Cardiac muscle cell (in vitro differentiated cells and primary cell): ENCODE measurements around the gene CD3D. TPM values are rescaled to one million over a fixed set of nuclear protein-coding genes. Genes with fewer than 3 reads are reported as not detected.

Source experiments
- DNase-seq, 2 donors: peaks; one replicate each; pipeline versions ENCODE4 v3.0.0 to v3.0.0-alpha.2; 2010 to 2017; ENCODE audit warnings: low read depth in 1 of 2, low spot score in 1 of 2
- H3K27ac ChIP-seq: fragments of 200-600 bp; sonication (generic); 2 replicates; pipeline ENCODE4 v1.5.1; 2016
- H3K27me3 ChIP-seq: fragments of 200-600 bp; sonication (generic); 2 replicates; pipeline ENCODE4 v1.6.0; 2016; ENCODE audit warnings: control low read depth
- H3K36me3 ChIP-seq: fragments of 200-600 bp; sonication (generic); 2 replicates; pipeline ENCODE4 v1.5.1; 2016; ENCODE audit warnings: control low read depth
- H3K4me1 ChIP-seq: fragments of 200-600 bp; sonication (generic); 2 replicates; pipeline ENCODE4 v1.8.1; 2017; ENCODE audit warnings: low read depth, mild to moderate bottlenecking, mixed run types
- H3K4me3 ChIP-seq: fragments of 200-600 bp; sonication (generic); 2 replicates; pipeline ENCODE4 v1.5.1; 2016; ENCODE audit warnings: mild to moderate bottlenecking
- H3K9me3 ChIP-seq: fragments of 200-600 bp; sonication (generic); 2 replicates; pipeline ENCODE4 v1.5.1; 2017; ENCODE audit warnings: low read depth, mild to moderate bottlenecking, control low read depth
- CTCF ChIP-seq: IDR thresholded peaks from 2 replicates; pipeline ENCODE4 v1.5.1; 2012; ENCODE audit warnings: low read depth, mild to moderate bottlenecking, low read length
- polyA plus RNA-seq: library from polyadenylated mRNA; unstranded; fragments of >200 nt; fragmentation: Nextera tagmentation; extraction: Ambion mirVana; gene quantifications from 2 replicates; pipeline ENCODE4 v1.2.1, GENCODE V29; 2016
- total RNA-seq: library from RNA; depleted of rRNA; stranded (reverse); fragments of >200 nt; gene quantifications from 2 replicates; pipeline ENCODE4 v1.2.3, GENCODE V29; 2016

The CD3D gene
- total and polyA plus RNA-seq, 2 experiments from 2014 or later: not detected

GRCh38 chr11:118290923-118291322, 51.6 kb downstream of the CD3D start:
- peaks cover 53% of the 10 kb centered on the region for H3K27me3 ChIP-seq
- no peaks in the 10 kb centered on the region for H3K9me3 ChIP-seq
- peak; percentile 28 for TF ChIP-seq CTCF
- no peaks in the 10 kb centered on the region for H3K4me1 ChIP-seq
- no peak overlapping the region for H3K4me3 ChIP-seq
- H3K27ac ChIP-seq: no peak overlapping the region
- peak; percentile 19 to 31 for DNase-seq
- H3K36me3 ChIP-seq: no peaks in the 10 kb centered on the region

- no peak overlapping the region for H3K4me3 ChIP-seq
- no peaks in the 10 kb centered on the region for H3K4me1 ChIP-seq
- H3K27ac ChIP-seq: no peak overlapping the region
- no peak for DNase-seq
- H3K27me3 ChIP-seq: peaks cover 50% of the 10 kb centered on the region
- no peak for TF ChIP-seq CTCF
- no peaks in the 10 kb centered on the region for H3K36me3 ChIP-seq
- H3K9me3 ChIP-seq: no peaks in the 10 kb centered on the region
Measured at GRCh38 chr11:118289401-118289800, 53.1 kb downstream of the CD3D start.

Other genes starting within 250 kb of the CD3D start
- gene SCN4B, start 189.9 kb downstream of the CD3D start, total RNA-seq: 0.11 and 0.21 TPM in 2 replicates
- 0.39 TPM in 1 of 2 replicates, not detected in the other for gene SCN4B, start 189.9 kb downstream of the CD3D start, polyA plus RNA-seq
- gene SCN2B, start 166.1 kb downstream of the CD3D start, total RNA-seq: 1.5 and 2.5 TPM in 2 replicates
- gene SCN2B, start 166.1 kb downstream of the CD3D start, polyA plus RNA-seq: 0.87 and 2.2 TPM in 2 replicates
- gene JAML, start 117.7 kb downstream of the CD3D start, total RNA-seq: not detected in 2 replicates
- not detected in 2 replicates for gene JAML, start 117.7 kb downstream of the CD3D start, polyA plus RNA-seq
- gene MPZL3, start 90.3 kb downstream of the CD3D start, total RNA-seq: 0.12 and 0.49 TPM in 2 replicates
- 0.07 TPM in 1 of 2 replicates, not detected in the other for gene MPZL3, start 90.3 kb downstream of the CD3D start, polyA plus RNA-seq
- gene MPZL2, start 78.4 kb downstream of the CD3D start, total RNA-seq: 0.39 TPM in 1 of 2 replicates, not detected in the other
- 0.13 TPM in 1 of 2 replicates, not detected in the other for gene MPZL2, start 78.4 kb downstream of the CD3D start, polyA plus RNA-seq
- not detected in 2 replicates for gene CD3E, start 38.0 kb downstream of the CD3D start, total RNA-seq
- gene CD3E, start 38.0 kb downstream of the CD3D start, polyA plus RNA-seq: not detected in 2 replicates
- not detected in 2 replicates for gene CD3G, start 1.6 kb upstream of the CD3D start, total RNA-seq
- not detected in 2 replicates for gene CD3G, start 1.6 kb upstream of the CD3D start, polyA plus RNA-seq
- 23.6 and 25.9 TPM in 2 replicates for gene UBE4A, start 16.9 kb upstream of the CD3D start, total RNA-seq
- gene UBE4A, start 16.9 kb upstream of the CD3D start, polyA plus RNA-seq: 17.4 and 26.6 TPM in 2 replicates
- gene ATP5MG, start 58.9 kb upstream of the CD3D start, total RNA-seq: 65.3 and 90.5 TPM in 2 replicates
- gene ATP5MG, start 58.9 kb upstream of the CD3D start, polyA plus RNA-seq: 734 and 884 TPM in 2 replicates
- 23.4 and 48.2 TPM in 2 replicates for gene KMT2A, start 93.8 kb upstream of the CD3D start, total RNA-seq
- gene KMT2A, start 93.8 kb upstream of the CD3D start, polyA plus RNA-seq: 28.0 and 31.6 TPM in 2 replicates
- gene TTC36, start 184.8 kb upstream of the CD3D start, total RNA-seq: 8.2 and 11.3 TPM in 2 replicates
- gene TTC36, start 184.8 kb upstream of the CD3D start, polyA plus RNA-seq: 4.6 and 5.6 TPM in 2 replicates
- 50.0 and 51.3 TPM in 2 replicates for gene TMEM25, start 188.5 kb upstream of the CD3D start, total RNA-seq
- 34.9 and 41.1 TPM in 2 replicates for gene TMEM25, start 188.5 kb upstream of the CD3D start, polyA plus RNA-seq
- 22.0 and 25.2 TPM in 2 replicates for gene IFT46, start 223.2 kb upstream of the CD3D start, total RNA-seq
- gene IFT46, start 223.2 kb upstream of the CD3D start, polyA plus RNA-seq: 24.5 and 24.8 TPM in 2 replicates
- gene ARCN1, start 229.7 kb upstream of the CD3D start, total RNA-seq: 77.6 and 94.3 TPM in 2 replicates
- 117 and 124 TPM in 2 replicates for gene ARCN1, start 229.7 kb upstream of the CD3D start, polyA plus RNA-seq